ENCODE data around the gene SHCBP1L. TPM values are rescaled to one million over a fixed set of nuclear protein-coding genes. Genes with fewer than 3 reads are reported as not detected.

The SHCBP1L gene
- total and polyA plus RNA-seq, 7 donors, result not detected

DNA sequence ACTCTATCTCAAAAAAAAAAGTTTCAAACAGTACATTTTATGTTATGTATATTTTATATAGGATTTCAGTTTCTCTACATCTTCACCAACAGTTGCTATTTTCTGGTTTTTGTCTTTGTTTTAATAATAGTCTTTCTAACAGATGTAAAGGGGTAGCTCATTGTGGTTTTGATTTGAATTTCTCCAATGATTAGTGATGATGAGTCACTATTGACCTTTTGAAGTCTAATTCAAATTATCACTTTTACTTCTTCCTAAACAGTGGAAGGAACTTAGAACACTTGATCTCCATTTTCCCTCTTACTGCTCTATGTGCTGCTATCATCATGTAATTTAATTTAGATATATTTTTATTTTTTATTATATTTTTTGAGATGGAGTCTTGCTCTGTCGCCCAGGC is 31.7 kb upstream of the SHCBP1L start:
- intact Hi-C loops (cut with DNase I), result no loop called here
- no peak overlapping the region for H3K4me3 ChIP-seq
- no peaks in the 10 kb centered on the region for H3K27me3 ChIP-seq
- H3K4me1 ChIP-seq, result no peaks in the 10 kb centered on the region
- no peaks in the 10 kb centered on the region for H3K36me3 ChIP-seq
- WGBS, 2 donors, result 92 to 95% methylated on average over 1 of the region's 1 CpG
- TF ChIP-seq EP300 (IDR thresholded peaks at IDR 0.05) (no peak), POLR2AphosphoS5 (IDR thresholded peaks at IDR 0.05) (no peak), POLR2A (IDR thresholded peaks at IDR 0.05) (no peak)
- TF ChIP-seq, protein P1, sequence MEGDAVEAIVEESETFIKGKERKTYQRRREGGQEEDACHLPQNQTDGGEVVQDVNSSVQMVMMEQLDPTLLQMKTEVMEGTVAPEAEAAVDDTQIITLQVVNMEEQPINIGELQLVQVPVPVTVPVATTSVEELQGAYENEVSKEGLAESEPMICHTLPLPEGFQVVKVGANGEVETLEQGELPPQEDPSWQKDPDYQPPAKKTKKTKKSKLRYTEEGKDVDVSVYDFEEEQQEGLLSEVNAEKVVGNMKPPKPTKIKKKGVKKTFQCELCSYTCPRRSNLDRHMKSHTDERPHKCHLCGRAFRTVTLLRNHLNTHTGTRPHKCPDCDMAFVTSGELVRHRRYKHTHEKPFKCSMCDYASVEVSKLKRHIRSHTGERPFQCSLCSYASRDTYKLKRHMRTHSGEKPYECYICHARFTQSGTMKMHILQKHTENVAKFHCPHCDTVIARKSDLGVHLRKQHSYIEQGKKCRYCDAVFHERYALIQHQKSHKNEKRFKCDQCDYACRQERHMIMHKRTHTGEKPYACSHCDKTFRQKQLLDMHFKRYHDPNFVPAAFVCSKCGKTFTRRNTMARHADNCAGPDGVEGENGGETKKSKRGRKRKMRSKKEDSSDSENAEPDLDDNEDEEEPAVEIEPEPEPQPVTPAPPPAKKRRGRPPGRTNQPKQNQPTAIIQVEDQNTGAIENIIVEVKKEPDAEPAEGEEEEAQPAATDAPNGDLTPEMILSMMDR (IDR thresholded peaks at IDR 0.05), result no peak
- H3K9me3 ChIP-seq, result no peaks in the 10 kb centered on the region
- H3K27ac ChIP-seq, result no peak overlapping the region
- DNase-seq, result no peak

DNA sequence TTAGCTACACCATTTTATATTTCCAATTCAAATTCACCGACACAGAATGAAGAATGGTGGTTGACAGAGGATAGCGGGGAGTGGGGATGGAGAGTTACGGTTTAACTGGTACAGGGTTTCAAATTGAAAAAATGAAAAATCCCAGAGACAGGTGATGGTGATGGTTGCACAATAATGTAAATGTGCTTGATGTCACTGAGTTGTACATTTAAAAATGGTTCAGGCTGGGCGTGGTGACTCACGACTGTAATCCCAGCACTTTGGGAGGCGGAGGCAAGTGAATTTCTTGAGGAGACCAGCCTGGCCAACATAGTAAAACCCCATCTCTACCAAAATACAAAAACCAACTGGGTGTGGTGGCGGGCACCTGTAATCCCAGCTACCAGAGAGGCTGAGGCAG is 31.2 kb upstream of the SHCBP1L start:
- Histone ChIP-seq H3K27me3 (no peaks in the 10 kb centered on the region), H3K9me3 (no peaks in the 10 kb centered on the region), H3K4me1 (no peaks in the 10 kb centered on the region), H3K4me3 (no peak overlapping the region), H3K36me3 (no peaks in the 10 kb centered on the region), H3K27ac (no peak overlapping the region)
- TF ChIP-seq EP300 (IDR thresholded peaks at IDR 0.05) (no peak), POLR2AphosphoS5 (IDR thresholded peaks at IDR 0.05) (no peak), POLR2A (IDR thresholded peaks at IDR 0.05) (no peak)
- TF ChIP-seq, protein P1 (IDR thresholded peaks at IDR 0.05), result no peak
- 86 to 87% methylated on average over 7 of the region's 7 CpGs for WGBS, 2 donors
- intact Hi-C loops (cut with DNase I), result no loop called here
- DNase-seq, result no peak

DNA sequence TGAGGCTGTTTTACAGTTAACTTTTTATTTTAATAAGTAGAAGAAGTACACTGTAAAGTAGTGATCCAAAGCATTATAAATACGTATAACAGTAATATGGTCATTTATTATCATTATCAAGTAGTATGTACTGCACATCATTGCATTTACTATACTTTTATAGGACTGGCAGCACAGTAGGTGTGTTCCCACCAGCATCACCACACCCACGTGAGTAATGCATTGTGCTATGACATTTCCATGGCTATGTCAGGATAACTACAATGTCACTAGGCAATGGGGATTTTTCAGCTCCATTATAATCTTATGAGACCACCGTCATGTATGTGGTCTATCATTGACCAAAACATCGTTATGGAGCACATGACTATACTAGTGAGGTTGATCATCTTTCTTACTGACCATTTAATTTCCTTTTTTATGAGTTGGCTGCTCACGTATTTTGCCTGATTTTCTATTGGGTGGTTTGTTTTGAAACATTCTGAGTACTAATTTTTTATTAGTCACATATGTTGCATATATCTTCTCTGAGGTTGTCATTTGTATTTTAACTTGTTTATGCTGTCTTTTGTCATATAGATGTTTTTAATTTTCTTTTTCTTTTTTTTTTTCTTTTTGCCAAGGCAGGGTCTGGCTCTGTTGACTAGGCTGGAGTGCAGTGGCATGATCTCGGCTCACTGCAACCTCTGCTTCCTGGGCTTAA is 25.3 kb upstream of the SHCBP1L start:
- intact Hi-C loops (cut with DNase I), result no loop called here
- 79 to 90% methylated on average over 6 of the region's 6 CpGs for WGBS, 2 donors
- no peak overlapping the region for H3K4me3 ChIP-seq

DNA sequence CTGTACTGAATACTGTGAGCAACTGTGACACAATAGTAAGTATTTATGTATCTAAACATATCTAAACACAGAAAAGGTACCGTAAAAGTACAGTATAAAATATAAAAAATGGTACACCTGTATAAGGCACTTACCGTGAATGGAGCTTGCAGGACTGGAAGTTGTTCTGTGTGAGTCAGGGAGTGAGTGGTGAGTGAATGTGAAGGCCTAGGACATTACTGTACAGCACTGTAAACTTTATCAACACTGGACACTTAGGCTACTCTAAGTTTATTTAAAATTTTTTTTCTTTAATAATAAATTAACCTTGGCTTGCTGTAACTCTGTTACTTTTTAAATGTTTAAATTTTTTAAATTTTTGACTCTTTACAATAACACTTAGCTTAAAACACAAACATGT is 24.5 kb upstream of the SHCBP1L start:
- WGBS, 2 donors, result 82 to 90% methylated on average over 2 of the region's 2 CpGs
- Histone ChIP-seq H3K27ac (no peak overlapping the region), H3K4me3 (no peak overlapping the region), H3K9me3 (no peaks in the 10 kb centered on the region), H3K36me3 (no peaks in the 10 kb centered on the region), H3K27me3 (no peaks in the 10 kb centered on the region), H3K4me1 (no peaks in the 10 kb centered on the region)
- intact Hi-C loops (cut with DNase I), result no loop called here
- TF ChIP-seq EP300 (IDR thresholded peaks at IDR 0.05) (no peak), POLR2AphosphoS5 (IDR thresholded peaks at IDR 0.05) (no peak)
- TF ChIP-seq, protein P1 (IDR thresholded peaks at IDR 0.05), result no peak
- no peak for DNase-seq

More for the DNA sequence above, 25.3 kb upstream of the SHCBP1L start:
- Histone ChIP-seq H3K9me3 (no peaks in the 10 kb centered on the region), H3K27me3 (no peaks in the 10 kb centered on the region), H3K27ac (no peak overlapping the region), H3K36me3 (no peaks in the 10 kb centered on the region), H3K4me1 (no peaks in the 10 kb centered on the region)
- DNase-seq, result no peak
- TF ChIP-seq, protein P1 (IDR thresholded peaks at IDR 0.05), result no peak
- TF ChIP-seq POLR2AphosphoS5 (IDR thresholded peaks at IDR 0.05), result no peak
- TF ChIP-seq EP300 (IDR thresholded peaks at IDR 0.05), result no peak
- TF ChIP-seq POLR2A (IDR thresholded peaks at IDR 0.05), result no peak

Data from sigmoid colon (tissue), 7 donors.